ENCODE data around the gene LHCGR. TPM values are rescaled to one million over a fixed set of nuclear protein-coding genes. Genes with fewer than 3 reads are reported as not detected.
"Not testable (repeated sequence)": the region's sequence is repeated elsewhere in the genome, so short reads cannot be mapped to it uniquely, and the experiment has no call there.

Gene LHCGR
- total RNA-seq, 4 donors from 2014 or later = 0.63 to 10.5 (median 4.6) TPM

GRCh38 chr2:48750128-48750739 is 5.3 kb downstream of the LHCGR start:
- TF ChIP-seq CTCF (IDR thresholded peaks at IDR 0.05) (no peak), POLR2A (IDR thresholded peaks at IDR 0.05) (no peak), EP300 (IDR thresholded peaks at IDR 0.05) (no peak)
- H3K36me3 ChIP-seq = no peaks in the 10 kb centered on the region
- no peak for DNase-seq (ENCODE audit: low spot score in 2 of 2)
- H3K4me1 ChIP-seq = peaks cover 0 to 22% (median 5%) of the 10 kb centered on the region in 4 donors
- H3K9me3 ChIP-seq = no peaks in the 10 kb centered on the region
- no peak overlapping the region for H3K27ac ChIP-seq
- H3K4me3 ChIP-seq = no peak overlapping the region
- H3K27me3 ChIP-seq = peaks cover 0 to 3% of the 10 kb centered on the region in 2 donors

GRCh38 chr2:48749291-48750127 is 6.0 kb downstream of the LHCGR start:
- Histone ChIP-seq H3K36me3 (no peaks in the 10 kb centered on the region), H3K27me3 (no peaks in the 10 kb centered on the region), H3K4me3 (no peak overlapping the region), H3K9me3 (no peaks in the 10 kb centered on the region), H3K4me1 (peaks cover 0 to 18% (median 4%) of the 10 kb centered on the region in 4 donors), H3K27ac (no peak overlapping the region)
- no peak for TF ChIP-seq POLR2A (IDR thresholded peaks at IDR 0.05)
- no peak for TF ChIP-seq EP300 (IDR thresholded peaks at IDR 0.05)
- no peak for TF ChIP-seq CTCF (IDR thresholded peaks at IDR 0.05)
- 37 to 62% methylated on average over 2 of the region's 2 CpGs for WGBS, 2 donors
- DNase-seq (ENCODE audit: low spot score in 2 of 2) = no peak

- DNase-seq (ENCODE audit: low spot score in 2 of 2) = no peak
- WGBS, 2 donors = 85 to 90% methylated on average over 6 of the region's 6 CpGs
- no peaks in the 10 kb centered on the region for H3K36me3 ChIP-seq
- peaks cover 0 to 18% (median 4%) of the 10 kb centered on the region in 4 donors for H3K4me1 ChIP-seq
- H3K4me3 ChIP-seq = no peak overlapping the region
- H3K9me3 ChIP-seq = no peaks in the 10 kb centered on the region
- TF ChIP-seq POLR2A (IDR thresholded peaks at IDR 0.05) (no peak), EP300 (IDR thresholded peaks at IDR 0.05) (no peak), CTCF (IDR thresholded peaks at IDR 0.05) (no peak)
- H3K27ac ChIP-seq = no peak overlapping the region
- no peaks in the 10 kb centered on the region for H3K27me3 ChIP-seq
Observed at GRCh38 chr2:48747319-48747718, 8.2 kb downstream of the LHCGR start.

GRCh38 chr2:48739236-48739635 is 16.3 kb downstream of the LHCGR start:
- WGBS, 2 donors = 91 to 96% methylated on average over 4 of the region's 4 CpGs
- DNase-seq (ENCODE audit: low spot score in 2 of 2); H3K27ac ChIP-seq; H3K27me3 ChIP-seq; H3K4me3 ChIP-seq; H3K36me3 ChIP-seq; H3K9me3 ChIP-seq: not testable (repeated sequence)
- H3K4me1 ChIP-seq = peaks cover 0 to 11% (median 0%) of the 10 kb centered on the region in 4 donors

GRCh38 chr2:48738806-48739205 is 16.7 kb downstream of the LHCGR start:
- no peak overlapping the region for H3K27ac ChIP-seq
- no peaks in the 10 kb centered on the region for H3K9me3 ChIP-seq
- DNase-seq (ENCODE audit: low spot score in 2 of 2) = no peak
- no peak overlapping the region for H3K4me3 ChIP-seq
- no peaks in the 10 kb centered on the region for H3K27me3 ChIP-seq
- WGBS, 2 donors = 64 to 82% methylated on average over 2 of the region's 2 CpGs
- H3K36me3 ChIP-seq = no peaks in the 10 kb centered on the region
- no peak for TF ChIP-seq CTCF (IDR thresholded peaks at IDR 0.05)
- TF ChIP-seq EP300 (IDR thresholded peaks at IDR 0.05) = no peak
- TF ChIP-seq POLR2A (IDR thresholded peaks at IDR 0.05) = no peak
- peaks cover 0 to 11% (median 0%) of the 10 kb centered on the region in 4 donors for H3K4me1 ChIP-seq
